COLO668 (cell line): ENCODE data around the gene NLRP3.
"Not testable (repeated sequence)": the region's sequence is repeated elsewhere in the genome, so short reads cannot be mapped to it uniquely, and the experiment has no call there.

Experiments
- DNase-seq: peaks from one replicate; lab custom pipeline; 2025; ENCODE audit not compliant: unreplicated experiment; lab: John Stamatoyannopoulos, UW

Gene NLRP3

DNA sequence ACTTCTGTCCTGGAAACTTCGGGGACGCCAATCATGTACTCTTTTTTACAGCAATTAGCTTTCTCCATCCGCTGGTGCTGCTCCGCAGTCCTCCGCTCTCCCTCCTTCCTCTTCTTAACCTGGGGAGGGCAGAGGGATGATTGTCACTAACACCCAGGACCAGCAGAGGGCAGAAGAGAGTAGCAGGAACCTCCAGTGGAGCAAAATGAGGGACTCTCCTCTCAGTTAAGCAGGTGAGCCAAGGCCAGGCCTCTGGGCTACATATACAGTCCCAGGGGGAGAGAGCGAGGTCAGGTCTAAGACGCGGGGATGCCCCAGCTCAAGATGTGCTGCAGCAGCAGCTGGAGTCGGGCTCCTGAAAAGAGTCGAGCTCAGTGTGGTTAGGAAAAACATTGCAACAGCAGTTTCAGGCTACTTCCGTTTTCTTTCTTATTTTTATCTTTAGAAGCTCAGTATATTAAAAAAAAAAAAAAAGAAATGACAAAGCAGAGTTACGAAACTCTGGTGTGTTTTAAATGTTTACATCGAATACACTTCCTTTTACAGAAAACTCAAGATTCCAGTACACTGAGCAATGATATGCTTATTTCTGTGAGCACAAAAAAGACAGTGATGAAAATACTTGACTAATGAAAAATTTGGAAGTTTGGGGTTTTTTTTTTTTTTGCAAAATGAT is 25.7 kb upstream of the NLRP3 start:
- peak; percentile 80 for DNase-seq

- DNase-seq, result no peak
Measured at GRCh38 chr1:247390996-247391395, 25.0 kb upstream of the NLRP3 start.

DNA sequence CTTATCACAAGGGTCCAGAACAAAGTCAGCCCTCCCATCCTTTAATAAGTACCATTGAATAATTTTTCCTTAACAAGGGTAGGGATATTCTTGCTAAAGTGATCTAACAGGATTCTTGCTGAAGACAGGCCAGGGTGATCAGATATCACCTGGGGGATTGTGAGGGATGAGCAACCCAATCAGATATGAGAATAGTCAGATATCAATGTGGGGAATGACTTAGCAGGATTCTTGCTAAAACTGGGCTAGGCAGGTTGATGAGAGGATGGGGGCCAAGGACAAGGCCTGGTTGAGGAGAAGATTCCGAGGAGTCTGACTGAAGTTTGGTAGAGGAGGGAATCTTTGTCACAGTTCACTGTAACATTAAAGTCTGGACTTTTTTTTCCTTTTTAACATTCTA is 23.9 kb upstream of the NLRP3 start:
- DNase-seq, result no peak

DNA sequence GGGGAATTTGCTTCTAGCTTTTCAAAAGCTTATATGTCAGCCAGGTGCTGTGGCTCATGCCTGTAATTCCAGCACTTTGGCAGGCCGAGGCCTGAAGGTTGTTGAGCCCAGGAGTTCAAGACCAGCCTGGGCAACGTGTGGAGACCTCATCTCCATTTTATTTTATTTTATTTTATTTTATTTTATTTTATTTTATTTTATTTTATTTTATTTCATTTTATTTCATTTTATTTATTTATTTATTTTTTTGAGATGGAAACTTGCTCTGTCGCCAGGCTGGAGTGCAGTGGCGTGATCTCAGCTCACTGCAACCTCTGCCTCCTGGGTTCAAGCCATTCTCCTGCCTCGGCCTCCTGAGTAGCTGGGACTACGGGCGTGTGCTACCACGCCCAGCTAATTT is 20.9 kb upstream of the NLRP3 start:
- DNase-seq, result not testable (repeated sequence)

GRCh38 chr1:247400685-247401084 is 15.3 kb upstream of the NLRP3 start:
- DNase-seq, result no peak

GRCh38 chr1:247401310-247402119 is 14.5 kb upstream of the NLRP3 start:
- peak; percentile 83 for DNase-seq

DNA sequence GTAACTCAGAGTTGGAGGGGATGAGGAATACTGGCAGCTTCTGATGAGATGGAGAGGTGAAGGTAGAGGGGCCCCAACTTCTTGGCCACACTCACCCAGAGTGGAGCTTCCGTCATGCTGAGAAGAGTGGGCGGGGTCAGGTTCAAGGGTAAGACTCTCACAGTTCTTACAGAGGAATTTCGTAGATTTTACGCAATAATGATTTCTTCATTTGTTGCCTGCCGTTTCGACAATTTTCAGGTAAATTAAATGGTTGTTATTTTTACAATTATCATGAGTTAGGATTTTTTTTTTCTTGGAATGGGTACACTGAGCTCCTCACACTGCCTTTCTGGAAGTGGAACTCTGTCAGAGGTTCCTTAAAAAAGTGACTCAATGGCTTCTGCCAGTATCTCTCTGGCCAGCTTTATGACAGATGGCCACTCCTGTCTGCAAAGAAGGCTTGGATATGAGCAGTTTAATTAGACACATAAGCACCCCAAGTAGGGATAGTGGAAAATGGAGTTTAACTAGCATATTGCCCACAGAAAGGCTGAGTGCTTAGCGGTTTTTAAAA is 13.8 kb upstream of the NLRP3 start:
- no peak for DNase-seq

- DNase-seq, result no peak
Measured at GRCh38 chr1:247406014-247406656, 9.8 kb upstream of the NLRP3 start.

DNA sequence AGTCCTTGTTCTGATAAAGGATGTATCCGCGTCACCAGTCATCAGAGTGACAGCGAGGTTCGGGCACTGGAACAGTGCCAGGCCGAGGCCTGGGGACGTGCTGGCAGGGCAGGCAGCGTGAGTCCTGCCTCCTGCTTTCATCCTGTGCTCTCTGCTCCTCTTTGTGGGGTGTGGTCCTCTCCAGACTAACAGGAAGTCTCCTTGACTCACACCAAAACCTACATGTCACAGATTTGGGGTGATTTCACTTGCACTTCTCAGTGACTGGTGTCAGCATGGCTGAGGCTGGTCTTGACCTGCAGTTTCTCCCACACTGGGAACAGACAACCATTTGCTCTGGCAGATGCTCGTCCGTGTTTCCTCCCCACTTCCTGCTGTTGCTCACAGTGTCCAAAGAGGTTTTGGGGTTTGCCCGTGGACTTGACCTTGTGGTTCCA is 8.8 kb upstream of the NLRP3 start:
- DNase-seq, result peak; percentile 20

DNA sequence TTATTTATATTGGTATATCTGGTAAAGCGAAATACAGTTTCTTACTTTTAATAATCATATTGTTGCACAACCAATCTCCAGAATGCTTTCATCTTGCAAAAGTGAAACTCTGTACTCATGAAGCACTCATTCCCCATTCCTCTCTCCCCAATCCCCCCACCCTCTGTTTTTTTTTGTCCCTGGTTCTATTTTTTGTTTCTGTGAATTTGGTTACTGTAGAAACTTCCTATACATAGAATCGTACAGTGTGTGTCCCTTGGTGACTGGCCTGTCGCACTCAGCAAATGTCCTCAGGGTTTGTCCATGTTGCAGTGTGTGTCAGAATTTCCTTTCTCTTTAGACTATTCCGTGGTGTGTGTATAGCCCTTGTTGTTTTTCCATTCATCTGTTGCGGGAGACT is 7.9 kb upstream of the NLRP3 start:
- DNase-seq, result no peak

GRCh38 chr1:247409869-247410544 is 6.0 kb upstream of the NLRP3 start:
- no peak for DNase-seq

- DNase-seq, result no peak
Measured at GRCh38 chr1:247411621-247412327, 4.2 kb upstream of the NLRP3 start.

GRCh38 chr1:247417831-247418230 is 1.9 kb downstream of the NLRP3 start:
- no peak for DNase-seq

DNA sequence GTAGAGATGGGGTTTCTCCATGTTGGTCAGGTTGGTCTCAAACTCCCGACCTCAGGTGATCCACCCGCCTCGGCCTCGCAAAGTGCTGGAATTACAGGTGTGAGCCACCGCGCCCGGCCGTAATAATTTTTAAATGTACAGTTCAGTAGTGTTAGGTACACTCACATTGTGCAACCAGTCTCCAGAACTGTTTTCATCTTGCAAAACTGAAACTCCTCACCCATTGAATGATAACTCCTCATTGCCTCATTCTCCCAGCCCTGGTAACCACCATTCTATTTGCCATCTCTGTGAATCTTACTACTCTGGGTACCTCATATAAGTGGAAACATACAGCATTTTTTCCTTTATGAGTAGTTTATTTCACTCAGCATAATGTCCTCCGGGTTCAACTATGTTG is 3.4 kb downstream of the NLRP3 start:
- DNase-seq, result no peak

- no peak for DNase-seq
Measured at GRCh38 chr1:247421074-247421473, 5.1 kb downstream of the NLRP3 start.

DNA sequence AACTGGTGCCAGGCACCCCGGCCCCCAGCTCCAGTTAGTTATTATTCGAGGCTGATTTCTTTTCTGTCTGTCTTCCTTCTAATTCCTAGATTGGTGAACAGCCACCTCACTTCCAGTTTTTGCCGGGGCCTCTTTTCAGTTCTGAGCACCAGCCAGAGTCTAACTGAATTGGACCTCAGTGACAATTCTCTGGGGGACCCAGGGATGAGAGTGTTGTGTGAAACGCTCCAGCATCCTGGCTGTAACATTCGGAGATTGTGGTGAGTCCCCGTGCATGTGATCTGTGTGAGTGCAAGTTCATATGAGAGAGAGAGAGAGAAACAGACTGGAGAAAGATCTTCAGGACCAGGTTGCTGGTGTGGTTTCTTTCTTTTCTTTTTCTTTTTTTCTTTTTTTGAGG is 13.5 kb downstream of the NLRP3 start:
- no peak for DNase-seq

GRCh38 chr1:247430434-247430833 is 14.5 kb downstream of the NLRP3 start:
- DNase-seq, result no peak

- no peak for DNase-seq
Measured at GRCh38 chr1:247431643-247432042, 15.7 kb downstream of the NLRP3 start.

DNA sequence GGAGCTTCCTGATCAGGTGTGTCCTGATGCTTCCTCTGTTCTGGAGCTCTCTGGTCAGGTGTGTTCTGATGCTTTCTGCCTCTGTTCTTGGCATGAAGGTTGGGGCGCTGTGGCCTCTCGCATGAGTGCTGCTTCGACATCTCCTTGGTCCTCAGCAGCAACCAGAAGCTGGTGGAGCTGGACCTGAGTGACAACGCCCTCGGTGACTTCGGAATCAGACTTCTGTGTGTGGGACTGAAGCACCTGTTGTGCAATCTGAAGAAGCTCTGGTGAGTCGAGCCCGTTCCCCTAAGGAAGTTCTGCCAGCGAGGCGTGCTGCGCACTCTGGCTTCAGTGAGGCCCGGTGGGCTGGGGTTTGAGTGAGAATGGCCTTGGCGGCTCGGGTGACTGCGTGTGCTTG is 18.0 kb downstream of the NLRP3 start:
- DNase-seq, result no peak

DNA sequence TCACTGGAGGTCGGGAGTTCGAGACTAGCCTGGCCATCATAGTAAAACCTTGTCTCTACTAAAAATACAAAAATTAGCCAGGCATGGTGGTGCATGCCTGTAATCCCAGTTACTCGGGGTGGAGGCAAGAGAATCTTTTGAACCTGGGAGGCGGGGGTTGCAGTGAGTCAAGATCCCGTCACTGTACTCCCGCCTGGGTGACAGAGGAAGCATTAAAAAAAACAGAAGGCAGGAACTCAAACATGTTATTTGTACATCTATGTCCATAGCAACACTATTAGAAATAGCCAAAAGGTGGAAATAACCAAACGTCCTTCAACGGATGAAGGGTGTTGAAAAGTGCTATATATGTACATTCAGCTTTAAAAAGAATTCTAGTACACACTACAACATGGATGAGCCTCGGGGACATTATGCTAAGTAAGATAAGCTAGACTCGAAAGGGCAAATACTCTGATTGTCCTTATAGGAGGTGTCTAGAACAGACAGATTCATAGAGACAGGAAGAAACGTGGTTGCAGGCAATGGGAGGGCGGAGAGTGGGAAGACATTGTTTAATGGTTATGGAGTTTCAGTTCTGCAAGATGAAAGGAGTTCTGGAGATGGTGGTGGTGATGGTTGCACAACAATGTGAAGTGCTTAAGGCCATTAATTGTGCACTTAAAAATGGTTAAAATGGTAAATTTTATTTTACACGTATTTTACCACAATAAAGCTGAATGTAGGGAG is 19.2 kb downstream of the NLRP3 start:
- DNase-seq, result no peak
